H4 (cell line): ENCODE results near the gene RPRD1B. TPM values are rescaled to one million over a fixed set of nuclear protein-coding genes. Genes with fewer than 3 reads are reported as not detected.
A peak's percentile ranks its signal among the peaks of the same experiment; 100 is the strongest.
"Not testable (repeated sequence)": the region's sequence is repeated elsewhere in the genome, so short reads cannot be mapped to it uniquely, and the experiment has no call there.

ENCODE experiments used
- DNase-seq: peaks from one replicate; pipeline ENCODE4 v3.0.0-alpha.2; 2015; ENCODE audit warnings: low spot score
- total RNA-seq: library from RNA; depleted of rRNA; stranded (reverse); fragments of >200 nt; shearing (Covaris generic); gene quantifications from 2 replicates; pipeline ENCODE4 v1.2.3, GENCODE V29; 2014

The RPRD1B gene
- total RNA-seq, 1 experiment from 2014 or later = 13.5 TPM

- no peak for DNase-seq
Measured at GRCh38 chr20:38104285-38104684, 70.7 kb downstream of the RPRD1B start.

DNA sequence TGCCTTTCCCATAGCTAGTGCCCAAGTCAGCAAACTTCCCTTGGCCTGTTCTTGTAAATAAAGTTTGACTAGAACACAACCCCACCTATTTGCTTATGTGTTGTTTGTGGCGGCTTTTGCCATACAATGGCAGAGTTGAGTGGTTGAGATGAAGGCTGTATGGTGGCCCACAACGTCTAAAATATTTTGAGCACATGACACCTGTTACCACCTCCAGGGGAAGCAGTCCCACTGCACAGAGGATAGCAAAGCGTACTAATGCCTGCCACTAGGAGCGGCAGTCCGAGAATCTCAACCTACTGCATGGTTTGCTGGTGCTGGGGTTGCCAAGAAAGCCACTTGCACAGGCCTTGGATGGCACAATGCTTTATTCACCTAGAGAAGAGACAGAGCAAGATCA, 72.9 kb downstream of the RPRD1B start:
- no peak for DNase-seq

DNA sequence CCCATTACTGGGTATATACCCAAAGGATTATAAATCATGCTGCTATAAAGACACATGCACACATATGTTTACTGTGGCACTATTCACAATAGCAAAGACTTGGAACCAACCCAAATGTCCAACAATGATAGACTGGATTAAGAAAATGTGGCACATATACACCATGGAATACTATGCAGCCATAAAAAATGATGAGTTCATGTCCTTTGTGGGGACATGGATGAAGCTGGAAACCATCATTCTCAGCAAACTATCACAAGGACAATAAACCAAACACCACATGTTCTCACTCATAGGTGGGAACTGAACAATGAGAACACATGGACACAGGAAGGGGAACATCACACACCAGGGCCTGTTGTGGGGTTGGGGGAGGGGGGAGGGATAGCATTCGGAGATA, 73.8 kb downstream of the RPRD1B start:
- DNase-seq = not testable (repeated sequence)

DNA sequence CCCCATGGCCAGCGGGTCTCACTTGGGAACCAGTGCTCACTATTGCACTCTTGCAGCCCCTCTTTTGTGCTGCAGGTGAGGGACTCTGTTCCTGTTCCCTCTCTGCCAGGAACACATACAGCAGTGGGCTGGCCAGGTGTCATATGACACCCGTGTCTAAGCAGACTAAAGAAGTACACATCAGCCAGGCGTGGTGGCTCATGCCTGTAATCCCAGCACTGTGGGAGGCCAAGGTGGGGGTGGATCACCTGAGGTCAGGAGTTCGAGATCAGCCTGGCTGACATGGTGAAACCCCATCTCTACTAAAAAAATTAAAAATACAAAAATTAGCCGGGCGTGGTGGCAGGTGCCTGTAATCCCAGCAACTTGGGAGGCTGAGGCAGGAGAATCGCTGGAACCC, 74.4 kb downstream of the RPRD1B start:
- DNase-seq = not testable (repeated sequence)

- no peak for DNase-seq
Measured at GRCh38 chr20:38108438-38108985, 75.0 kb downstream of the RPRD1B start.

- DNase-seq = no peak
Measured at GRCh38 chr20:38108986-38109541, 75.5 kb downstream of the RPRD1B start.

DNA sequence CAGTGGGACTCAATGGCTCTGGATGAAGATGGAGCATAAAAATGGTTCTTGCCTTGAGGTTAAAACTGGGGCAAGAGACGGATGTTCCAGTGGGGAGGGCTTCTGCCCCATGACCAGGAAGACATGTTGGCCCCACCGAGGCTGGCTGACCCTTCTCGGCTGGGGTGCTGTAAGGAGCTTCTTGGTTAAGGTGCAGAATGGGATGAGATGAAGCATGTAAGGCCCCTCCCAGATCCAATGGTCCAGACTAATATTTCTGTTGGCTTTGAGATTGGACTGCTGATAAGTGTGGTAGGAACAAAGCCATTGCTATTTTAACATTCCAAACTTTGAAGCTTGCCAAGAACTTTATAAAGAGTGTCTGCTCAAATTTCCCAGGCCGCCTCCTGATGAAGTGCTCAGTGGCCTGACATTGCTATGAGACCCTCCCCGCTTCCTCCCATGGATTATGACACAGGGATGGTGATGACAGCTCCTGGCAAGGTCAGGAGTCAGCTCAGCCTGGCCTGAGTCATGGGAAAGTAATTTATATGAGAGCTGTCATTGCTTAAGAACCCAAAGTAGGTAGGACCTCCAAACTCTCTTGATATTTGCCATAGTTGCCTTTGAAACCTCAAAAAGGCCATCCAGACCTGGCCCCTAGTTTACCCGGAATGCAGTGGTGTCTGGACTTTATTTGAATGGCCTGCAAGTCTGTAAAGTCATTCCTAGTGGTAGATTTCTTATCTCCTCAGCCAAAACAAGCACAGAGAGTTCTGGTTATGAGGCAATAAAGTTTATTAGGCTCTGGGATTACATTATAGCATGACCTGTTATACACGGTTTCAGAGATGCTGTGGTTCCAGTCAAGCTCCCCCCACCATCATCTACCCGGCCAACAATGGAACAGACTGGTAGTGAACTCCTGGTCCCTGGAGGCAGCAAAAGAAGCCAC, 76.3 kb downstream of the RPRD1B start:
- peak; percentile 80 for DNase-seq

GRCh38 chr20:38110525-38111178, 77.1 kb downstream of the RPRD1B start:
- DNase-seq = no peak

- DNase-seq = no peak
Measured at GRCh38 chr20:38111366-38112232, 78.1 kb downstream of the RPRD1B start.

DNA sequence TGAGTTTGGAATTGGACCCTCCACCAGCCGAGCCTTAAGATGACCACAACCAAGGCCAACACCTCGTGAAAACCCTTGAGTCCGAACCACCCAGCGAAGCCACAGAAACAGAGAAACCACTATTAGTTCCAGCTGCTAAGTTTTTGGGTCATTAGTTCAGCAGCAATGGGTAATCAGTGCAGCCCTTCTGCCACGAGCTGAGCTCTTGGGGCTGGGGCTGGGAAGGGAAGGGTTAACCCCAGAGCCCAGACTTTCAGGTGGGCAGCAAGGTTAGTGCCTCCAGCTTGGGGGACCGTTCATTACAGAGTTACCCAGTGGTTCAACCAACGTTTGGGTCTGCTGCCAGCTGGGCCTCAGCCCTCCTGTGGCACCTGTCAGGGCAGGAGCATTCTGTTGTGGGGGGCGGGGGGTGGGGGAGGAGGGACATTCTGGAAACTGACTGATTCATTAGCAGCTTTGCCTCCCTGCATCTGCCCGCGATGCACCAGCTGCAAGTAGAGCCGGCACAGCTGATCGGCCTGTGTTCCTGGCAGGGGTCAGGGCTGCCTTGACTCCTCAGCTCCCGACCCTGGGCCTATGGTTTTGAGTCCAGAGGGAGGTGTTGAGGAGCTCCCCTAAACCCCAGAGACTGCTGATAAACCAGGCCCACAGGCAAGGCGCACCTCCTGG, 78.8 kb downstream of the RPRD1B start:
- no peak for DNase-seq

GRCh38 chr20:38112930-38113294, 79.4 kb downstream of the RPRD1B start:
- DNase-seq = no peak

DNA sequence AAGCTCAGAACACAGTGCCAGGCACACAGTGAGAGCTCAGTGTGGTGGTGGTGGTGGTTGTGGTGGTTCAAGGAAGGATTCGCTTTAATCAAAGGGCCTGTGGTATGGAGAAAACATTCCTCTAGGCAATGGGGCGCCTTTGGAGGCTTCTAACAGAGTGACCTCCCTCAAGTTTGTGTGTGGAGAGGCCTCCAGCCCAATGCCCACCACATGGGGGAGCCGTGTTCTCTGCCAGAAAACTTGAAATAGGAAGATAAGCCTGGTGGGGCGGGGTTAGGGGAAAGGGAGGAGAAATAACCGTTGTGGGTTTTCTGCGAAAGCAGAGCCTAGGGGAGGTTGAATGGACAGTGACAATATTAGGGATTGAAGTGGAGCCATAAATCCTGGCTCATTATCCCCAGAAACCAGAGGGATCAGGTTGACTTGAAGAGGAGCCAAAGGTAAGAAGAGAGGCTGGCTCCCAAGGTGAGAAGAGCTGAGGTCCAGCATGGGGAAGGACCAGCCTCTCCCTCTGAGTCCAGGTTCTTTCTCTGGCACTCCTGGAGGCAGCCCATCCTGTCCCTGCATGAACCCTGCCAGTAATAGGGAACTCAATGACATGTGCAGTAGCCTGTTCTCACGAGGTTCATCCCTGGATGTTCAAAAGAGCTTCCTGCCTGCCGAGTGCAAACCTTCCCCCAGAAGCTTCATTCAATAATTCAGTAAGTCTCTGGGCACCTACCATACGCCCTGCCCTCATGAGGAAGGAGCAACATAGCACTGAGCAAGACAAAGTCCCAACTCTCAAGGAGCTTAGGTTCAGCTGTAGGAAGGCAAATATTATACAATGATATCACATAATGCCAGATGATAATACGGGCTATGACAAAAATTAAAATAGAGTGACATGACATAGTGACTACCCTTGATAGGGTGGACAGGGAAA, 80.1 kb downstream of the RPRD1B start:
- no peak for DNase-seq

DNA sequence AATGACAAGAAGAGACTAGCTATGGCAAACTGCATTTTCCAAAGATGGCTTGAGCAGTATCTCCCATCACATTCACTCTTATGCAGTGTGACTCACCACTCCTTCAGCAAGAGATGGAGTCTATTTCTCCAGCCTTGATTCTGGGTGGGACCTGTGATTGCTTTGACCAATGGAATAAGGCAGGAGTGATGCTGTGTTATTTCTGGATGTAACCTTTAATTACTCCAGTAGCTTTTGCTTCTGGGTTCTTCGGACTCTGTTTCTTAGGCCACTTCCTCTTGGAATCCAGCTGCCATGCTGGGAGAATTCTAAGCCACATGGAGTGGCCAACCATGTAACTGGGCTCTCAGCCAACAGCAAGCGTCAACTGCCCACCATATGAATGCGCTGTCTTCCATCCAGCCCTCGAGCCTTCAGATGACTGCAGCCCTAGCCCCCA, 80.8 kb downstream of the RPRD1B start:
- no peak for DNase-seq

DNA sequence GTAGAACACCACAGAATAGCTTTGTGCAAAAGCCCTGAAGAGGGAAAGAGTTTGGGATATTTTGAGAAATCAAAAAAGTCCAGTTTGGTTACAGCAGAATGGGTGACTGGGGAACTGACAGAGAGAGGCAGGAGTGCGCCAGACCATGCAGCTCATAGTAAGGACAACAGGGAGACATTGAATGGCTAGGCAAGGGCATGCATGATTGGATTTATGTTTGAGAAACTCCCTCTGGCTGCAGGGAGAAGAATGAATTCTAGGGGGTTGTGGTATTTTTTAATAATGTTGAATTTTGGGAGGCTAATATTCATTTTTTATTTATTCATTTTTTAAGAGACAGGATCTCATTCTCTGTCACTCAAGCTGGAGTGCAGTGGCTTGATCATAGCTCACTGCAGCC, 81.7 kb downstream of the RPRD1B start:
- no peak for DNase-seq

DNA sequence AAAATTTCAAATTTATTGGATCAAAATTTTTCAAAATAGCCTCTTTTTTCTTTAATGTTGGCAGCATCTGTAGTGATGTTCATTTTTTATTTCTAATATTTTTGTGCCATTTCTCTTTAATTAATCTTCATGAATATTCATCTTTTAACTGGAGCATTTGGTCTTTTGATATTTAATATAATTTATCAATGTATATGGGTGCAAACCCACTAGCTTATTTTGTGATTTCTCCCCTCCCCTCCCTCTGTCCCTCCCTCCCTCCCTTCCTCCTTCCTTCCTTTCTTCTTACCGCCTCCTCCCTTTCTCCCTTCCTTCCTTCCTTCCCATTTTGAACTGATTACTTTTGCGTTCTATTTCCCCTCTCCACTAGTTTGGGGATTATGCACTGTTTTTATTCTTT, 82.3 kb downstream of the RPRD1B start:
- DNase-seq = no peak

GRCh38 chr20:38116409-38117165, 83.0 kb downstream of the RPRD1B start:
- DNase-seq = no peak

- DNase-seq = no peak
Measured at GRCh38 chr20:38117205-38117604, 83.7 kb downstream of the RPRD1B start.

DNA sequence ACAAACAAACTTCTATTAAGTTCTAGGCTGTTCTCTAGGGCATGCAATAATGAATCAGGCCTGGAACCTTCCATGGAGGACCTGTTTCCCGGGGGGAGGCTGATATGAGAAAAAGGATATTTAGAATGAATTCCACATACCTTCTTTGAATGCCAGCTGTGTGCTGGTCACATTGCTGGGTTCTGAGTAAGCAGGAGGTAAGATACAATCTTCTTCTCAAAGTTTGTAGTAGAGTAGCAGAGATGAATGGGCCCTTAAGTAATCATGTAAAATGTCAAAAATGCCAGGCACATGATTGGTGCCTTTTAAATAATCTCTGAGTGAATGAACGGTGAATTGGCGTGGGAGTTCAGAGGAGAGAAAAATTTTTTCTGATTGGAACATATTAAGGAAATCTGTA, 84.1 kb downstream of the RPRD1B start:
- no peak for DNase-seq

DNA sequence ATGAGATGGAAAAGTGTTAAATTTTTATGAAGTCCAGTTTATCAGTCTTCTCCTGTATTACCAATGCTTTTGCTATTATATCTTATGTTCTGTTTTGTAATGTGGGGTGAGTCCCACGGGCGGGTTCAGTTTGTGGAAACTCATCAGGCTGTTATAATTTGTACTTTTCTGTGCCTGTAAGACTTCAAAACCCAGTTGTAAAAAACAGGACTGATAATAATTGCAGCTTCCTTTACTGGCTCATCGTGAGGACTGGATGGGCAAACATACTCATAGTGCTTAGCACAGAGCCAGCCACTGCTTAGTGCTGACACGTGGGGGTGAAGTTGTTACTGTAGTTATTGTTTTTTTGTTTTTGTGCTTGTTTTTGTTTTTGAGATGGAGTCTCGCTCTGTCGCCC, 85.9 kb downstream of the RPRD1B start:
- DNase-seq = no peak
